H9 (cell line): Measurements from ENCODE around the gene MAPK11. TPM values are rescaled to one million over a fixed set of nuclear protein-coding genes. Genes with fewer than 3 reads are reported as not detected.

Experiments
- DNase-seq: peaks from one replicate; pipeline ENCODE4 v3.0.0-alpha.2; 2017
- H2AFZ ChIP-seq: one replicate; pipeline ENCODE4 v1.6.1; 2013; ENCODE audit warnings: mild to moderate bottlenecking, low read length, control low read depth, moderate library complexity
- H2AK5ac ChIP-seq: 2 replicates; pipeline ENCODE4 v1.6.1; 2013; ENCODE audit warnings: low read length, control low read depth, mixed read lengths; ENCODE audit not compliant: insufficient read length
- H2BK120ac ChIP-seq: one replicate; pipeline ENCODE4 v1.6.1; 2013; ENCODE audit warnings: low read depth, mild to moderate bottlenecking, low read length, control low read depth, inconsistent platforms; ENCODE audit not compliant: poor library complexity, severe bottlenecking
- H2BK12ac ChIP-seq: 2 replicates; pipeline ENCODE4 v1.6.1; 2013; ENCODE audit warnings: low read length, control low read depth, mixed read lengths, low read depth; ENCODE audit not compliant: insufficient read length
- H2BK15ac ChIP-seq: 2 replicates; pipeline ENCODE4 v1.6.1; 2013; ENCODE audit warnings: low read depth, low read length, control low read depth
- H2BK20ac ChIP-seq: one replicate; pipeline ENCODE4 v1.6.1; 2013; ENCODE audit warnings: low read depth, mild to moderate bottlenecking, low read length, control low read depth, inconsistent platforms; ENCODE audit not compliant: poor library complexity, severe bottlenecking
- H2BK5ac ChIP-seq: 2 replicates; pipeline ENCODE4 v1.6.1; 2013; ENCODE audit warnings: low read length, control low read depth, mixed read lengths; ENCODE audit not compliant: insufficient read length
- H3K14ac ChIP-seq: 2 replicates; pipeline ENCODE4 v1.6.1; 2013; ENCODE audit warnings: low read length, control low read depth; ENCODE audit not compliant: insufficient read depth
- H3K18ac ChIP-seq: 2 replicates; pipeline ENCODE4 v1.6.1; 2013; ENCODE audit warnings: low read depth, mild to moderate bottlenecking, mixed read lengths, low read length, control low read depth; ENCODE audit not compliant: insufficient read length
- H3K23ac ChIP-seq: 2 replicates; pipeline ENCODE4 v1.6.1; 2013; ENCODE audit warnings: low read length, control low read depth, mixed read lengths, low read depth; ENCODE audit not compliant: insufficient read length
- H3K23me2 ChIP-seq: 2 replicates; pipeline ENCODE4 v1.6.1; 2013; ENCODE audit warnings: low read depth, mild to moderate bottlenecking, mixed read lengths, low read length, control low read depth; ENCODE audit not compliant: insufficient read length, poor library complexity, severe bottlenecking
- H3K27ac ChIP-seq: 2 replicates; pipeline ENCODE4 v1.5.1; 2013; ENCODE audit warnings: low read length, control low read depth, mixed read lengths, low read depth; ENCODE audit not compliant: insufficient read length
- H3K27me3 ChIP-seq: 2 replicates; pipeline ENCODE4 v1.6.1; 2013; ENCODE audit warnings: low read length, control low read depth, inconsistent platforms; ENCODE audit not compliant: insufficient read depth
- H3K4ac ChIP-seq: 2 replicates; pipeline ENCODE4 v1.6.1; 2013; ENCODE audit warnings: low read depth, mild to moderate bottlenecking, control low read depth, inconsistent platforms, low read length, moderate library complexity
- H3K4me1 ChIP-seq: 2 replicates; pipeline ENCODE4 v1.6.1; 2013; ENCODE audit warnings: low read length, control low read depth, inconsistent platforms; ENCODE audit not compliant: insufficient read depth
- H3K4me2 ChIP-seq: 2 replicates; pipeline ENCODE4 v1.6.1; 2013; ENCODE audit warnings: low read length, control low read depth, mixed read lengths; ENCODE audit not compliant: insufficient read length, insufficient read depth
- H3K56ac ChIP-seq: 2 replicates; pipeline ENCODE4 v1.6.1; 2013; ENCODE audit warnings: low read depth, mild to moderate bottlenecking, mixed read lengths, low read length, control low read depth; ENCODE audit not compliant: insufficient read length
- H3K79me1 ChIP-seq: 2 replicates; pipeline ENCODE4 v1.6.1; 2013; ENCODE audit warnings: low read depth, mild to moderate bottlenecking, moderate library complexity, low read length, control low read depth, inconsistent platforms; ENCODE audit not compliant: insufficient read depth, poor library complexity, severe bottlenecking
- H3K79me2 ChIP-seq: 2 replicates; pipeline ENCODE4 v1.6.1; 2013; ENCODE audit warnings: low read length, control low read depth, inconsistent platforms; ENCODE audit not compliant: insufficient read depth
- H3K9ac ChIP-seq: 2 replicates; pipeline ENCODE4 v1.6.1; 2013; ENCODE audit warnings: low read length, control low read depth, mixed read lengths; ENCODE audit not compliant: insufficient read length; ENCODE audit errors: extremely low read depth
- H3K9me3 ChIP-seq: one replicate; pipeline ENCODE4 v1.6.1; 2013; ENCODE audit warnings: low read depth, low read length, inconsistent platforms; ENCODE audit not compliant: control insufficient read depth
- H3T11ph ChIP-seq: one replicate; pipeline ENCODE4 v1.6.1; 2013; ENCODE audit warnings: mild to moderate bottlenecking, low read length, control low read depth, inconsistent platforms
- H4K20me1 ChIP-seq: one replicate; pipeline ENCODE4 v1.6.1; 2013; ENCODE audit not compliant: control insufficient read depth, insufficient read length, insufficient read depth
- H4K5ac ChIP-seq: 2 replicates; pipeline ENCODE4 v1.6.1; 2013; ENCODE audit warnings: low read depth, mild to moderate bottlenecking, mixed read lengths, low read length, control low read depth; ENCODE audit not compliant: insufficient read length
- H4K8ac ChIP-seq: replicated peaks from 2 replicates; pipeline ENCODE4 v1.6.1; 2013; ENCODE audit warnings: low read length, control low read depth, mixed read lengths, low read depth; ENCODE audit not compliant: insufficient read length
- H4K91ac ChIP-seq: 2 replicates; pipeline ENCODE4 v1.6.1; 2013; ENCODE audit warnings: low read depth, mild to moderate bottlenecking, moderate library complexity, mixed read lengths, low read length, control low read depth; ENCODE audit not compliant: insufficient read length
- H3K27ac Mint-ChIP-seq, 3 experiments: 2 replicates in 2 of 3; 3 replicates in 1 of 3; pipeline ENCODE4 v1.8.0; 2020 to 2021; ENCODE audit warnings: mixed read lengths in 3 of 3, mild to moderate bottlenecking in 1 of 3, moderate library complexity in 1 of 3
- H3K27me3 Mint-ChIP-seq: 2 replicates; pipeline ENCODE4 v1.8.0; 2021; ENCODE audit warnings: low read depth, mild to moderate bottlenecking, moderate library complexity, mixed read lengths
- H3K36me3 Mint-ChIP-seq, 3 experiments: 2 replicates in 2 of 3; 3 replicates in 1 of 3; pipeline ENCODE4 v1.8.0; 2020 to 2021; ENCODE audit warnings: low read depth in 3 of 3, mixed read lengths in 3 of 3; ENCODE audit not compliant: insufficient read depth in 1 of 3
- H3K4me1 Mint-ChIP-seq, 2 experiments: 2 replicates each; pipeline ENCODE4 v1.8.0; 2020; ENCODE audit warnings: mixed read lengths in 2 of 2
- H3K4me3 Mint-ChIP-seq, 2 experiments: 2 replicates in 1 of 2; 3 replicates in 1 of 2; pipeline ENCODE4 v1.8.0; 2020 to 2021; ENCODE audit warnings: mild to moderate bottlenecking in 2 of 2, mixed read lengths in 2 of 2, moderate library complexity in 1 of 2
- H3K9me3 Mint-ChIP-seq, 2 experiments: 2 replicates in 1 of 2; 3 replicates in 1 of 2; pipeline ENCODE4 v1.8.0; 2020; ENCODE audit warnings: mild to moderate bottlenecking in 2 of 2, mixed read lengths in 2 of 2, moderate library complexity in 1 of 2
- CTCF ChIP-seq: fragments of 200-600 bp; sonication (generic); conservative IDR thresholded peaks from 3 replicates; pipeline ENCODE4 v1.8.0; 2021; ENCODE audit warnings: antibody characterized with exemption, mild to moderate bottlenecking
- WGBS: extraction: QIAGEN DNeasy Blood & Tissue Kit; methylation state at CpG from one replicate; pipeline ENCODE4 v1.1.7; 2013; ENCODE audit warnings: missing lambda C conversion rate, low lambda C conversion rate, mixed read lengths; ENCODE audit not compliant: insufficient read length; ENCODE audit errors: extremely low coverage; 5-methylcytosine and 5-hydroxymethylcytosine counted together
- total RNA-seq: library from RNA; stranded (reverse); gene quantifications from 2 replicates; pipeline ENCODE4 v1.2.1, GENCODE V29; 2021

The MAPK11 gene
- total RNA-seq, 1 experiment from 2014 or later = 1.5 TPM

GRCh38 chr22:50280708-50281383 lies 10.7 kb upstream of the MAPK11 start:
- no peak overlapping the region for H3K4me2 ChIP-seq
- H3K27ac ChIP-seq = no peak overlapping the region
- no peak overlapping the region for H4K5ac ChIP-seq
- H2BK120ac ChIP-seq = no peak overlapping the region
- no peaks in the 10 kb centered on the region for H3K27me3 ChIP-seq
- H3K27ac Mint-ChIP-seq = no peak overlapping the region
- H3K4me1 Mint-ChIP-seq = no peaks in the 10 kb centered on the region
- H2BK15ac ChIP-seq = no peak overlapping the region
- no peak overlapping the region for H3K9ac ChIP-seq
- H3K79me1 ChIP-seq = no peaks in the 10 kb centered on the region
- no peaks in the 10 kb centered on the region for H3K4me1 ChIP-seq
- H3K18ac ChIP-seq = no peak overlapping the region
- peaks cover 3% of the 10 kb centered on the region for H3K23me2 ChIP-seq
- H2AFZ ChIP-seq = no peak overlapping the region
- H4K20me1 ChIP-seq = no peaks in the 10 kb centered on the region
- H3K79me2 ChIP-seq = no peaks in the 10 kb centered on the region
- DNase-seq = no peak
- no peak overlapping the region for H2BK20ac ChIP-seq
- no peak overlapping the region for H3K4me3 Mint-ChIP-seq
- H3K9me3 Mint-ChIP-seq = peaks cover 6 to 9% of the 10 kb centered on the region in 2 experiments
- no peak overlapping the region for H4K91ac ChIP-seq
- no CpG with 5 or more reads among the region's 47 CpGs for WGBS
- no peaks in the 10 kb centered on the region for H3K27me3 Mint-ChIP-seq
- no peak for TF ChIP-seq CTCF
- H2BK5ac ChIP-seq = no peak overlapping the region
- H3K14ac ChIP-seq = no peak overlapping the region
- H2BK12ac ChIP-seq = no peak overlapping the region
- H4K8ac ChIP-seq = no peak overlapping the region
- H2AK5ac ChIP-seq = no peak overlapping the region
- H3K56ac ChIP-seq = no peak overlapping the region
- no peaks in the 10 kb centered on the region for H3K9me3 ChIP-seq
- H3T11ph ChIP-seq = no peak overlapping the region
- no peak overlapping the region for H3K4ac ChIP-seq
- H3K36me3 Mint-ChIP-seq = peaks cover 37 to 62% (median 59%) of the 10 kb centered on the region in 3 experiments
- H3K23ac ChIP-seq = no peak overlapping the region
